ENCODE measurements around the gene POLD2. TPM values are rescaled to one million over a fixed set of nuclear protein-coding genes. Genes with fewer than 3 reads are reported as not detected.
"Not testable (repeated sequence)": the region's sequence is repeated elsewhere in the genome, so short reads cannot be mapped to it uniquely, and the experiment has no call there.

POLD2 gene
- total and polyA plus RNA-seq, 2 donors from 2014 or later = 60.0 to 119 TPM

- DNase-seq (no peak), FAIRE-seq (no peak)
- no peaks in the 10 kb centered on the region for H3K9me3 ChIP-seq (ENCODE audit: control insufficient read depth in 2 of 3, insufficient read depth in 1 of 3, low read length in 3 of 3)
- H3K27ac ChIP-seq (ENCODE audit: low read depth in 2 of 2, low read length in 2 of 2) = no peak overlapping the region
- H3K4me3 ChIP-seq (ENCODE audit: low read length in 3 of 3) = no peak overlapping the region
- no peak for TF ChIP-seq CTCF (IDR thresholded peaks at IDR 0.05; ENCODE audit: borderline replicate concordance, extremely low read depth, insufficient read depth)
- H3K4me1 ChIP-seq (ENCODE audit: control insufficient read depth in 2 of 3, insufficient read depth in 2 of 3, low read depth in 1 of 3, low read length in 3 of 3) = no peaks in the 10 kb centered on the region
- H3K9ac ChIP-seq (ENCODE audit: low read length in 3 of 3) = no peak overlapping the region
- no peaks in the 10 kb centered on the region for H3K36me3 ChIP-seq (ENCODE audit: control insufficient read depth in 2 of 3, insufficient read depth in 3 of 3, low read length in 3 of 3)
- intact Hi-C loops (cut with DNase I) = no loop called here
- no peaks in the 10 kb centered on the region for H3K27me3 ChIP-seq (ENCODE audit: control insufficient read depth, insufficient read depth, low read length)
Observed at GRCh38 chr7:44172352-44172751, 49.0 kb upstream of the POLD2 start.

- H3K9ac ChIP-seq (ENCODE audit: low read length in 3 of 3); H3K27ac ChIP-seq (ENCODE audit: low read depth in 2 of 2, low read length in 2 of 2); intact Hi-C loops (cut with DNase I); H3K4me3 ChIP-seq (ENCODE audit: low read length in 3 of 3); H3K9me3 ChIP-seq (ENCODE audit: control insufficient read depth in 2 of 3, insufficient read depth in 1 of 3, low read length in 3 of 3); DNase-seq; H3K27me3 ChIP-seq (ENCODE audit: control insufficient read depth, insufficient read depth, low read length); FAIRE-seq; H3K36me3 ChIP-seq (ENCODE audit: control insufficient read depth in 2 of 3, insufficient read depth in 3 of 3, low read length in 3 of 3); H3K4me1 ChIP-seq (ENCODE audit: control insufficient read depth in 2 of 3, insufficient read depth in 2 of 3, low read depth in 1 of 3, low read length in 3 of 3): not testable (repeated sequence)
Observed at GRCh38 chr7:44171901-44172300, 48.6 kb upstream of the POLD2 start.

GRCh38 chr7:44167920-44168319, 44.6 kb upstream of the POLD2 start:
- intact Hi-C loops (cut with DNase I) = no loop called here
- no peaks in the 10 kb centered on the region for H3K36me3 ChIP-seq (ENCODE audit: control insufficient read depth in 2 of 3, insufficient read depth in 3 of 3, low read length in 3 of 3)
- H3K9ac ChIP-seq (ENCODE audit: low read length in 3 of 3) = no peak overlapping the region
- DNase-seq (no peak), FAIRE-seq (no peak)
- H3K4me1 ChIP-seq (ENCODE audit: control insufficient read depth in 2 of 3, insufficient read depth in 2 of 3, low read depth in 1 of 3, low read length in 3 of 3) = no peaks in the 10 kb centered on the region
- no peak for TF ChIP-seq CTCF (IDR thresholded peaks at IDR 0.05; ENCODE audit: borderline replicate concordance, extremely low read depth, insufficient read depth)
- H3K27me3 ChIP-seq (ENCODE audit: control insufficient read depth, insufficient read depth, low read length) = no peaks in the 10 kb centered on the region
- no peak overlapping the region for H3K4me3 ChIP-seq (ENCODE audit: low read length in 3 of 3)
- no peak overlapping the region for H3K27ac ChIP-seq (ENCODE audit: low read depth in 2 of 2, low read length in 2 of 2)
- no peaks in the 10 kb centered on the region for H3K9me3 ChIP-seq (ENCODE audit: control insufficient read depth in 2 of 3, insufficient read depth in 1 of 3, low read length in 3 of 3)

- Histone ChIP-seq H3K27ac (ENCODE audit: low read depth in 2 of 2, low read length in 2 of 2) (no peak overlapping the region), H3K27me3 (ENCODE audit: control insufficient read depth, insufficient read depth, low read length) (no peaks in the 10 kb centered on the region), H3K4me3 (ENCODE audit: low read length in 3 of 3) (no peak overlapping the region), H3K36me3 (ENCODE audit: control insufficient read depth in 2 of 3, insufficient read depth in 3 of 3, low read length in 3 of 3) (no peaks in the 10 kb centered on the region), H3K4me1 (ENCODE audit: control insufficient read depth in 2 of 3, insufficient read depth in 2 of 3, low read depth in 1 of 3, low read length in 3 of 3) (no peaks in the 10 kb centered on the region), H3K9ac (ENCODE audit: low read length in 3 of 3) (no peak overlapping the region), H3K9me3 (ENCODE audit: control insufficient read depth in 2 of 3, insufficient read depth in 1 of 3, low read length in 3 of 3) (no peaks in the 10 kb centered on the region)
- peak in 2 of 5 donors; percentile 21 to 24 for DNase-seq
- TF ChIP-seq CTCF (IDR thresholded peaks at IDR 0.05; ENCODE audit: borderline replicate concordance, extremely low read depth, insufficient read depth) = no peak
- intact Hi-C loops (cut with DNase I) = no loop called here
- no peak for FAIRE-seq
Observed at GRCh38 chr7:44163591-44163990, 40.2 kb upstream of the POLD2 start.
